GM12878 (cell line): Measurements from ENCODE around the gene MAGI2. TPM values are rescaled to one million over a fixed set of nuclear protein-coding genes. Genes with fewer than 3 reads are reported as not detected.

Experiments
- ATAC-seq: fragments of 200-7000 bp; cut with Tn5 transposase; 3 replicates; pipeline ENCODE4 v1.9.1; 2020; ENCODE audit warnings: mild to moderate bottlenecking, moderate library complexity
- BruUV-seq: library from RNA; stranded (reverse); fragments of 400-500 nt; replicated peaks from 2 replicates; lab custom pipeline; 2021; lab: Mats Ljungman, UMichigan
- CTCF ChIA-PET: fragments of 300-600 bp; sonication (Branson Sonifier 250); formaldehyde crosslinking; extraction: SDS; loops from one replicate; lab custom pipeline; 2021; ENCODE audit warnings: inconsistent platforms; lab: Yijun Ruan, JAX
- POLR2A ChIA-PET: fragments of 350-600 bp; formaldehyde crosslinking; extraction: SDS; loops from one replicate; lab custom pipeline; 2021; ENCODE audit warnings: inconsistent platforms; lab: Charles Lee
- RAD21 ChIA-PET: fragments of 300-600 bp; sonication (Branson Sonifier 250); formaldehyde crosslinking; loops from one replicate; lab custom pipeline; 2023; ENCODE audit warnings: antibody characterized with exemption; ENCODE audit not compliant: unreplicated experiment; lab: Charles Lee
- SMC1A ChIA-PET: fragments of 300-600 bp; sonication (Branson Sonifier 250); formaldehyde crosslinking; loops from one replicate; lab custom pipeline; 2023; ENCODE audit not compliant: unreplicated experiment, uncharacterized antibody; lab: Charles Lee
- DNase-seq: peaks from one replicate; pipeline ENCODE4 v3.0.0-alpha.2; 2011; ENCODE audit warnings: low read depth, low spot score
- FAIRE-seq: peaks from 3 replicates; lab custom pipeline; 2011; peaks lifted over from hg19 to GRCh38; lab: Jason Lieb, UNC
- H2AFZ ChIP-seq: 2 replicates; pipeline ENCODE4 v1.6.0; 2011; ENCODE audit warnings: low read depth, low read length, control low read depth; ENCODE audit not compliant: control insufficient read depth
- H3K27ac ChIP-seq: 2 replicates; pipeline ENCODE4 v1.5.1; 2011; ENCODE audit warnings: control low read depth; ENCODE audit not compliant: control insufficient read depth, insufficient read depth
- H3K27me3 ChIP-seq, 2 experiments: replicated peaks in 1 of 2; 2 replicates each; pipeline versions ENCODE4 v1.6.0 to v1.6.1; 2011; ENCODE audit warnings: low read length in 1 of 2; ENCODE audit not compliant: control insufficient read depth in 2 of 2, insufficient read depth in 2 of 2
- H3K36me3 ChIP-seq, 2 experiments: 2 replicates each; pipeline ENCODE4 v1.5.1; 2011; ENCODE audit warnings: low read length in 1 of 2; ENCODE audit not compliant: control insufficient read depth in 2 of 2, insufficient read depth in 2 of 2
- H3K4me1 ChIP-seq: 2 replicates; pipeline ENCODE4 v1.6.1; 2011; ENCODE audit warnings: mild to moderate bottlenecking, low read length, moderate library complexity, mixed read lengths; ENCODE audit not compliant: control insufficient read depth, insufficient read depth
- H3K4me2 ChIP-seq: 2 replicates; pipeline ENCODE4 v1.6.0; 2011; ENCODE audit warnings: control low read depth; ENCODE audit not compliant: control insufficient read depth, insufficient read depth
- H3K4me3 ChIP-seq: fragments of 200-600 bp; sonication (generic); 2 replicates; pipeline ENCODE4 v1.5.1; 2016
- H3K79me2 ChIP-seq: 2 replicates; pipeline ENCODE4 v1.6.0; 2011; ENCODE audit warnings: low read length; ENCODE audit not compliant: control insufficient read depth, insufficient read depth
- H3K9ac ChIP-seq: 2 replicates; pipeline ENCODE4 v1.8.0; 2011; ENCODE audit warnings: low read length, control low read depth, mixed read lengths; ENCODE audit not compliant: control insufficient read depth, insufficient read depth
- H3K9me3 ChIP-seq: replicated peaks from 3 replicates; pipeline ENCODE4 v1.5.1; 2011; ENCODE audit warnings: mild to moderate bottlenecking, low read length; ENCODE audit not compliant: control insufficient read depth, insufficient read depth
- H4K20me1 ChIP-seq: 2 replicates; pipeline ENCODE4 v1.6.0; 2011; ENCODE audit not compliant: control insufficient read depth, insufficient read depth
- BACH1 ChIP-seq: fragments of 450-650 bp; IDR thresholded peaks from 2 replicates; pipeline ENCODE4 v1.6.1; 2017; ENCODE audit warnings: mild to moderate bottlenecking, borderline replicate concordance
- CHD1 ChIP-seq: IDR thresholded peaks from 2 replicates; pipeline ENCODE4 v1.6.1; 2012; ENCODE audit warnings: low read depth, low read length, improper control_type of control experiment
- ETV6 ChIP-seq, 2 experiments: fragments of 450-650 bp in 1 of 2; IDR thresholded peaks in 1 of 2; conservative IDR thresholded peaks in 1 of 2; 2 replicates each; pipeline ENCODE4 v1.6.1; 2014; ENCODE audit warnings: antibody characterized with exemption in 1 of 2, borderline replicate concordance in 1 of 2, low read depth in 1 of 2, mild to moderate bottlenecking in 1 of 2, moderate library complexity in 1 of 2
- MEF2B ChIP-seq: fragments of 450-650 bp; IDR thresholded peaks from 2 replicates; pipeline ENCODE4 v1.6.1; 2018; ENCODE audit warnings: mild to moderate bottlenecking, moderate library complexity; ENCODE audit not compliant: partially characterized antibody, poor library complexity, severe bottlenecking
- MTA3 ChIP-seq: IDR thresholded peaks from 2 replicates; pipeline ENCODE4 v1.6.1; 2012; ENCODE audit warnings: low read length, inconsistent platforms, borderline replicate concordance
- NFIC ChIP-seq: IDR thresholded peaks from 2 replicates; pipeline ENCODE4 v1.6.1; 2012; ENCODE audit warnings: low read depth, mild to moderate bottlenecking, inconsistent platforms, low read length, moderate library complexity
- RAD51 ChIP-seq: fragments of 450-650 bp; IDR thresholded peaks from 2 replicates; pipeline ENCODE4 v1.6.1; 2016; ENCODE audit warnings: moderate library complexity, mild to moderate bottlenecking, inconsistent platforms
- SIX5 ChIP-seq: IDR thresholded peaks from 2 replicates; pipeline ENCODE4 v1.6.1; 2011; ENCODE audit warnings: mild to moderate bottlenecking, low read depth, low read length, moderate library complexity; ENCODE audit not compliant: severe bottlenecking
- TBL1XR1 ChIP-seq: IDR thresholded peaks from 2 replicates; pipeline ENCODE4 v1.6.1; 2012; ENCODE audit warnings: low read depth, low read length, improper control_type of control experiment
- WGBS: methylation state at CpG from one replicate; pipeline ENCODE4 v1.1.6; 2016; ENCODE audit warnings: low lambda C conversion rate; ENCODE audit not compliant: insufficient replicate concordance, insufficient coverage; ENCODE audit errors: missing lambda C conversion rate; 5-methylcytosine and 5-hydroxymethylcytosine counted together
- in situ Hi-C: fragments of 300-500 bp; cut with MboI; formaldehyde crosslinking; loops from 9 replicates; pipeline ENCODE4 v1.14.3; 2018; ENCODE audit warnings: mixed read lengths
- intact Hi-C: fragments of 100-400 bp; cut with micrococcal nuclease; formaldehyde crosslinking; loops from one replicate; pipeline ENCODE4 v1.14.2; 2022; ENCODE audit not compliant: unreplicated experiment
- polyA plus RNA-seq, 11 experiments: library from polyadenylated mRNA; depleted of rRNA in 4 of 11; unstranded in 6 of 11; stranded (reverse) in 5 of 11; fragments of >200 nt; fragmentation: Nextera tagmentation in 4 of 11; fragmentation: Illumina TruSeq in 1 of 11; extraction: Ambion mirVana in 4 of 11; extraction: Trizol in 1 of 11; gene quantifications; 1 replicate in 1 of 11; 2 replicates in 10 of 11; pipeline versions ENCODE4 v1.2.1 to v1.2.3, GENCODE V29; 2011 to 2016; ENCODE audit warnings: inconsistent platforms in 2 of 11, missing spikeins in 2 of 11, low read depth in 1 of 11
- total RNA-seq, 4 experiments: library from RNA; depleted of rRNA in 3 of 4; stranded (reverse); fragments of >200 nt in 3 of 4; fragmentation: Illumina TruSeq in 1 of 4; extraction: Trizol in 1 of 4; gene quantifications; 2 replicates each; pipeline versions ENCODE4 v1.2.1 to v1.2.3, GENCODE V29; 2013 to 2021
- TF ChIP-seq, protein P1 (sequence below): fragments of 450-650 bp; formaldehyde crosslinking; IDR thresholded peaks from 2 replicates; pipeline ENCODE4 v1.4.0; 2022; ENCODE audit warnings: mild to moderate bottlenecking, moderate library complexity
- TF ChIP-seq, protein P2 (sequence below): IDR thresholded peaks from 2 replicates; pipeline ENCODE4 v1.6.1; 2011; ENCODE audit warnings: low read depth, low read length, improper control_type of control experiment, borderline replicate concordance
- TF ChIP-seq, protein P3 (sequence below): IDR thresholded peaks from 2 replicates; pipeline ENCODE4 v1.6.1; 2012; ENCODE audit warnings: low read depth, low read length, improper control_type of control experiment

Gene MAGI2
- total and polyA plus RNA-seq, 10 of the 15 experiments (the other 5 are each of a cell fraction or from before 2014, with no cell fraction given): 0.01 to 0.31 (median 0.05) TPM; not detected in 2

DNA sequence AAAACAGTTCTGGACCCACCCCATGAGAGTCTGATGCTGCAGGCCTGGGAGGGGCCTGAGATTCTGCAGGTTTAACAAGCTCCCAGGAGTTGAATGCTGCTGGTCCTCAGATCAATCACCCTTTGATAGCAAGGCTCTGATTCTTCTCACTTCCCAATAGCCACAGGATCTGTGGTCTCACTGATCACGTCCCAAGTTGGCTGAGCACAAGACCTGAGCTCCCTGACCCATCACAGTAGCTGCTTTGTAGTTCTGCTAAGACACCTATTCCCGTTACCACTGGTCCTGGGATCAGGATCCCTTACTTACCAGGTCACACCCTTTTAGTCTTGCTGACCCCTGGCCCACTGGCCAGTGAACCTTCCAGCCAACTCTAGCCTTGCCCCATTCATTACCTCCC is 1282.1 kb downstream of the MAGI2 start:
- Histone ChIP-seq H3K9ac (no peak overlapping the region), H3K79me2 (no peaks in the 10 kb centered on the region), H3K4me1 (no peaks in the 10 kb centered on the region), H3K4me3 (no peak overlapping the region), H3K27me3 (peaks cover 0 to 8% of the 10 kb centered on the region in 2 experiments; a peak in 2 of 4 replicates), H3K36me3 (no peaks in the 10 kb centered on the region), H3K9me3 (no peaks in the 10 kb centered on the region), H2AFZ (no peak overlapping the region), H3K27ac (no peak overlapping the region), H4K20me1 (no peaks in the 10 kb centered on the region), H3K4me2 (no peak overlapping the region)
- POLR2A ChIA-PET: no interaction called here
- ATAC-seq (no peak), FAIRE-seq (no peak), DNase-seq (no peak)
- TF ChIP-seq BACH1 (no peak), CHD1 (no peak), MEF2B (no peak), SIX5 (no peak), MTA3 (no peak), RAD51 (no peak), ETV6 (conservative IDR thresholded peaks at IDR 0.05 in 1 of 2, IDR thresholded peaks at IDR 0.05 in 1 of 2; ENCODE audit: borderline replicate concordance in 1 of 2, low read depth in 1 of 2) (no peak), TBL1XR1 (no peak), NFIC (no peak)
- TF ChIP-seq, protein P1, sequence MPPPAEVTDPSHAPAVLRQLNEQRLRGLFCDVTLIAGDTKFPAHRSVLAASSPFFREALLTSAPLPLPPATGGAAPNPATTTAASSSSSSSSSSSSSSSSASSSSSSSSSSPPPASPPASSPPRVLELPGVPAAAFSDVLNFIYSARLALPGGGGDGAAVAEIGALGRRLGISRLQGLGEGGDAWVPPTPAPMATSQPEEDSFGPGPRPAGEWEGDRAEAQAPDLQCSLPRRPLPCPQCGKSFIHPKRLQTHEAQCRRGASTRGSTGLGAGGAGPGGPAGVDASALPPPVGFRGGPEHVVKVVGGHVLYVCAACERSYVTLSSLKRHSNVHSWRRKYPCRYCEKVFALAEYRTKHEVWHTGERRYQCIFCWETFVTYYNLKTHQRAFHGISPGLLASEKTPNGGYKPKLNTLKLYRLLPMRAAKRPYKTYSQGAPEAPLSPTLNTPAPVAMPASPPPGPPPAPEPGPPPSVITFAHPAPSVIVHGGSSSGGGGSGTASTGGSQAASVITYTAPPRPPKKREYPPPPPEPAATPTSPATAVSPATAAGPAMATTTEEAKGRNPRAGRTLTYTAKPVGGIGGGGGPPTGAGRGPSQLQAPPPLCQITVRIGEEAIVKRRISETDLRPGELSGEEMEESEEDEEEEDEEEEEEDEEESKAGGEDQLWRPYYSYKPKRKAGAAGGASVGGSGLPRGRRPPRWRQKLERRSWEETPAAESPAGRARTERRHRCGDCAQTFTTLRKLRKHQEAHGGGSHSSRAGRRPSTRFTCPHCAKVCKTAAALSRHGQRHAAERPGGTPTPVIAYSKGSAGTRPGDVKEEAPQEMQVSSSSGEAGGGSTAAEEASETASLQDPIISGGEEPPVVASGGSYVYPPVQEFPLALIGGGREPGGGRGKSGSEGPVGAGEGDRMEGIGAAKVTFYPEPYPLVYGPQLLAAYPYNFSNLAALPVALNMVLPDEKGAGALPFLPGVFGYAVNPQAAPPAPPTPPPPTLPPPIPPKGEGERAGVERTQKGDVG (CRISPR knock-in tag): no peak
- TF ChIP-seq, protein P2, sequence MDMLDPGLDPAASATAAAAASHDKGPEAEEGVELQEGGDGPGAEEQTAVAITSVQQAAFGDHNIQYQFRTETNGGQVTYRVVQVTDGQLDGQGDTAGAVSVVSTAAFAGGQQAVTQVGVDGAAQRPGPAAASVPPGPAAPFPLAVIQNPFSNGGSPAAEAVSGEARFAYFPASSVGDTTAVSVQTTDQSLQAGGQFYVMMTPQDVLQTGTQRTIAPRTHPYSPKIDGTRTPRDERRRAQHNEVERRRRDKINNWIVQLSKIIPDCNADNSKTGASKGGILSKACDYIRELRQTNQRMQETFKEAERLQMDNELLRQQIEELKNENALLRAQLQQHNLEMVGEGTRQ: no peak
- TF ChIP-seq, protein P3, sequence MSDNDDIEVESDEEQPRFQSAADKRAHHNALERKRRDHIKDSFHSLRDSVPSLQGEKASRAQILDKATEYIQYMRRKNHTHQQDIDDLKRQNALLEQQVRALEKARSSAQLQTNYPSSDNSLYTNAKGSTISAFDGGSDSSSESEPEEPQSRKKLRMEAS: no peak
- CTCF ChIA-PET: no interaction called here
- intact Hi-C loops: no loop called here
- SMC1A ChIA-PET: interaction anchor here (0.5 kb wide), 1 partner anchor 365 kb away, joined by 3 read pairs; no protein-coding TSS in a partner anchor
- RAD21 ChIA-PET: no interaction called here
- no TSS peak for BruUV-seq
- in situ Hi-C loops: no loop called here
- 2% methylated on average over 2 of the region's 2 CpGs for WGBS
